HG03139 (cell line): ENCODE data around the gene DBET.
"Not testable (repeated sequence)": the region's sequence is repeated elsewhere in the genome, so short reads cannot be mapped to it uniquely, and the experiment has no call there.

Experiments used
- ATAC-seq: cut with Tn5 transposase; IDR thresholded peaks from one replicate; pipeline ENCODE4 v1.9.1; 2021; ENCODE audit not compliant: unreplicated experiment

DBET gene

DNA sequence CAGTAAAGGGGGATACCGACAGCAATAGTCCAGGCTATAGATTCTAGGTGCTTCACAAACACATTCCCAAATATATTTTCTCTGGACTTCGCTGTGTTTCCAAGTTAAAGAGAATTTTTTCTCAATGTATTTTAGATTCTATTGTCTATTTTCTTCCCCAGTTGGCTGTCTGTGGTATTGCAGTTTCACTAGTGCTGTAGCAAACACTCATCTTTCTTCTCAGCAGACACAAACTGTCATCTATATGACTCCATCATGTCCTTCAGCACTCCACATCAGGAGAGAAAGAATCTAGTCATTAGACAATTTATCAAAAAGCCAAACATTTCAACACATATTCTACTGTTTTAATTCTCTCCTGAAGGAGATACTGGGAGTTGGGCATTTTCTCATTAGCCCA lies at the start of gene DBET:
Gene DBET (plus strand): TSS at position 161 of the 400 bp plus-strand sequence.
- ATAC-seq = not testable (repeated sequence)

DNA sequence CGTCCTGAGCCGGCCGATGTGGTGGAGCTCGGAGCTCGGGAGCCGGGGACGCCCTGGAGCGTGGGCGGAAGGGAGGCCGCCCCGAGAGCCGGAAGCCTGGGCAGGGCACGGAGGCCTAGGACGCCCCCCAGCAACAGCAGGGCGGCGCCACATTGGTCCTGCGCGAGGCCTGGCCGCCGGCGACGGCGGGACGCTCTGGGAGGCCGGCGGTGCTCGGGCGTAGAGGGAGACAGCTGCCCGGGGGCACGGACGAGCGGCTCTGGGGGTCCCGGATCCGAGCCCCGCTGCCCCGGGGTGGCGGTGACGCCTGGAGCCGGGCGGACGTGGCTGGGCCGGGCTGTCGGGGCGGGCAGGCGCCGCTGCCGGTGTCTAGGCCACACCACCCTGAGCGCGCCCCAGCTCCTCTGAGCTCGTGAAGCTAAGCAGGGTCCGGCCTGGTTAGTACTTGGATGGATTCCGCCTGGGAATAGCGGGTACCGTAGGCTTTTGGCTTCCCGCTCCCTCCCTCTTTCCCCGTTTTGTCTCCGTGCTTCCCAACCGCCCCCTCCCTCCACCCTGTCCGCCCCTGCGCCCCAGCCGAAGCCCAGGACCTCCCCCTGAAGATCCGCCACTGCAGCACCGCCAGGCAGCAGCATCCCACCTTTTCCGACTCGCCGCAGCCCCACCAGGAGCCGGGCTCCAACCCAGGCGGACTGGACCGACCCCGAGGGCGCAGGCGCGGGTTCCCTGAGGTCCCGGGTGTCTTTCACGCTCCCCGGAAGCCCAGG lies 49.3 kb upstream of the DBET start:
- no peak for ATAC-seq

DNA sequence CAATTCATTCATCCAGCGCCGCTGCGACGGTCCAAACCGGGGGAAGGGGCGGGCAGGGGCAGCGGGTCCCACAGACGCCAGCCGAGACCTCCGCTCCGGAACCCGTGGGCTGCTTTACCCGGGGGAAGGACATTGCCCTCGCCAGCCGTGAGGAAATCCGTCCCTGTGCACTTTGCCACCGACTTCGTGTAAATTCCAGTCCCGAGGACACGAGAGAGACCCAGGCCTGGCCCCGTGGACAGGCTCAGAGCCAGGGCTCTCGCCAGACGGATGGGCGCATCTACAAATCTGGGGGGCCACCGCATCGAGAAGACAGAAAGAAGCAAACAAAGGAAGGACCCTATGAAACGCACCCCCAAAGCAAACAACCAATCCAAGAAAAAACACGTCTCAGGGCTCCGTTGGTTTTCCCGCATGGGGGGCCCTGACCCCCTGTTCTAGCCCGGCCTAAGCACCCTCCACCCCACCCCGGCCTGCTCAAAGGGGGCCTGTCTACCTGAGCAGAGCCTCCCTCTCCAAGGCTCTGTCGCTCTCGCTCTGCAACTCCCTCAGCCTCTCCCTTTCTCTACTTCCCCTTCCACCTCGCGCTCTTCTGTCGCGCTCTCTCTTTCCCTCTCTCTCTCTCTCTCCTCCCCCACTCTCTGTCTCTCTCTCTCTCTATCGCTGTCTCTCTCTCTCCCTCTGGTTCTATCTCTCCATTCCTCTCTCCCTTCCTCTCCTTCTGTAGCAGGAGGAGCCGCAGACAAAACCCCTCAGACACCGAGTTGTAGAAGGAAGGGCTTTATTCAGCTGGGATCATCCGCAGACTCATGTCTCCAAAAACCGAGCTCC lies 48.5 kb upstream of the DBET start:
- ATAC-seq = no peak

DNA sequence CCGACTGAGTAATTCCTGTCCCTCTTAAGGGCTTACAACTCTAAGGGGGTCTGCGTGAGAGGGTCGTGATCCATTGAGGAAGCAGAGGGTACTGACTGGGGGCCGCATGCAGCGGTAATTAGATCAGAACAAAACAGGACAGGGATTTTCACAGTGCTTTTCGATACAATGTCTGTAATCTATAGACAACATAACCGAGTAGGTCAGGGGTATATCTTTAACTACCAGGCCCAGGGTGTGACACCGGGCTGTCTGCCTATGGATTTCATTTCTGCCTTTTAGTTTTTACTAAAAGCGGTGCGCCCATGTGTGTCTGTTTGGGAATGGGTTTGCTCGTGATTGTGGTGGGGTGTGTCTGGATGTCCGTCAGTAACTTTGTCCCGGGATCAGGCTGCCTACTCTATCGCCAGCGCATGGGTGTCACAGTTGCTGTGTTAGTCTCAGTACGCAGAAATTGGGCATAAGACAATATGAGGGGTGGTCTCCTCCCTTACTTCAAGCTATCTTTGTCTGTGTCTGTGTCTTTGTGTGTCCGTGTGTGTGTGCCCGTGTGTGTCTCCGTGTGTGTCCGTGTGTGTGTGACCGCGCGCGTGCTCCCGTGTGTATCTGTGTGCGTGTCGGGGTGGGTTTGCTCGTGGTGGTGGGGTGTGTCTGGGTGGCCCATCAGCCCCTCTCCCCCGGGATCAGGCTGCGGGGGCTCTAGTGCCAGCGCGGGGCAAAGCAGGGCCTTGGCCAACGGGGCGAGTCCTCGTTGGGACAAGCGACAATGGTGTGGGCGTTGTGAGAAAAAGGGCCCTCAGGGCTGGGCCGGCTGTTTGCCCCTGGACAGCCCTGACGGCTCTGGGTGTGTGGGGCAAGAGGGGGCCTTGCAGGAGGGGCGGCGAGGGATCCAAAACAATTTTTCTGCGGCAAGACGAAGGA lies 47.7 kb upstream of the DBET start:
- ATAC-seq = no peak

- ATAC-seq = no peak
Measured at GRCh38 chr4:190017357-190018200, 46.7 kb upstream of the DBET start.

GRCh38 chr4:190018201-190018920 lies 45.9 kb upstream of the DBET start:
- ATAC-seq = no peak

DNA sequence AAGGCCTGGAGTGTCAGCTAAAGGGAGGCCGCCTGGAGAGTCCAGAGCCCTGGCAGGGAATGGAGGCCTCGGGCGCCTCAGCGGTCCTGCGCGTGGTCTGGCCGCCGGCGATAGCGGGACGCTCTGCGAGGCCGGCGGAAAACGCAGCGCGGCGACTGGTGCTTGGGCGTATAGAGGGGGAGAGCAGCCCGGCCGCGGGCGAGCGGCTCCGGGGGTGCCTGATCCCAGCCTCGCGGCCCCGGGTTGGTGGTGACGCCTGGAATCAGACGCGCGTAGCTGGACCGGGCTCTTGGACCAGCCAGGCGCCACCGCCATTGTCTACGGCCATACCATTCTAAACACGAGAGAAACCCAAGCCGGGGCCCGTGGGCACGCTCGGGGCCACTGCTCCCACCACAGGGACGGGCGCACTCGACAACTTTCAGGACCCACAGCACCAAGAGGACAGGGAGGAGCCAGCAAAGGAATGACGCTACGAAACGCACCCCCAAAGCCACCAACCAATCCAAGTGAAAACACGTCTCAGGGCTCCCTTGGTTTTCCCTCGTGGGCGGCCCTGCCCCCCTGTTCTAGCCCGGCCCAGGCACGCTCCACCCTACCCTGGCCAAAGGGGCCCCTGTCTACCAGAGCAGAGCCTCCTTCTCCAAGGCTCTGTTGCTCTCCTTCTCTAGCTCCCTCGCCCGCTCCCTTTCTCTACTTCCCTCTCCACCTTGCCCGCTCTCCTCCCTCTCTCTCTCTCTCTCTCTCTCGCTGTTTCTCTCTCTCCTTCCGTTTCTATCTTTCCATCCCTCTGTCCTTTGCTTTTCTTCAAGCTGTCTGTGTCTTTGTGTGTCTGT lies 45.1 kb upstream of the DBET start:
- no peak for ATAC-seq

DNA sequence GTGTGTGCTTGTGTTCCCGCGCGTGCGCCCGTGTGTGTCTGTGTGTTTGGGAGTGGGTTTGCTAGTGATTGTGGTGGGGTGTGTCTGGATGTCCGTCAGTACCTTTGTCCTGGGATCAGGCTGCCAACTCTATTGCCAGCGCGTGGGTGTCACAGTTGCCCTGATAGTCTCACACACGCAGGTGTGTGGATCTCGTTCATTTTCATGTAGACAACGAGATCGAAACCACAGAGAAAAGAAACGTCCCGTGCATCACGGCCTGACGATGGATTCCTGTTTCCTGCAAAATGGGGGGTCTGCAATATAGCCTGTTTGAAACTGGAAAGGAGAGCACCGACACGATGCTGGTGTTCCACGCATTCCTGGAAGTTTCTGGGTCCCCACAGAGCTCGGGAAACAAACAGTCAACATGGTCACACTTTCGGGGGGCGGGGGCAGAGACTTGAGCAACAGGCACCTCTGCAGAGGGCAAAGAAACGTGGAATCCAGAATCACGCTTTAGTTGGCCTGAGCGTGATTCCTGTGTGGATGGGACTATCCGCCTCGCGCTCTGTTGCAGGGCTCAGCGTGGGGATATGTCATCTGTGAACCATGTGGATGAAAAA lies 44.3 kb upstream of the DBET start:
- not testable (repeated sequence) for ATAC-seq

DNA sequence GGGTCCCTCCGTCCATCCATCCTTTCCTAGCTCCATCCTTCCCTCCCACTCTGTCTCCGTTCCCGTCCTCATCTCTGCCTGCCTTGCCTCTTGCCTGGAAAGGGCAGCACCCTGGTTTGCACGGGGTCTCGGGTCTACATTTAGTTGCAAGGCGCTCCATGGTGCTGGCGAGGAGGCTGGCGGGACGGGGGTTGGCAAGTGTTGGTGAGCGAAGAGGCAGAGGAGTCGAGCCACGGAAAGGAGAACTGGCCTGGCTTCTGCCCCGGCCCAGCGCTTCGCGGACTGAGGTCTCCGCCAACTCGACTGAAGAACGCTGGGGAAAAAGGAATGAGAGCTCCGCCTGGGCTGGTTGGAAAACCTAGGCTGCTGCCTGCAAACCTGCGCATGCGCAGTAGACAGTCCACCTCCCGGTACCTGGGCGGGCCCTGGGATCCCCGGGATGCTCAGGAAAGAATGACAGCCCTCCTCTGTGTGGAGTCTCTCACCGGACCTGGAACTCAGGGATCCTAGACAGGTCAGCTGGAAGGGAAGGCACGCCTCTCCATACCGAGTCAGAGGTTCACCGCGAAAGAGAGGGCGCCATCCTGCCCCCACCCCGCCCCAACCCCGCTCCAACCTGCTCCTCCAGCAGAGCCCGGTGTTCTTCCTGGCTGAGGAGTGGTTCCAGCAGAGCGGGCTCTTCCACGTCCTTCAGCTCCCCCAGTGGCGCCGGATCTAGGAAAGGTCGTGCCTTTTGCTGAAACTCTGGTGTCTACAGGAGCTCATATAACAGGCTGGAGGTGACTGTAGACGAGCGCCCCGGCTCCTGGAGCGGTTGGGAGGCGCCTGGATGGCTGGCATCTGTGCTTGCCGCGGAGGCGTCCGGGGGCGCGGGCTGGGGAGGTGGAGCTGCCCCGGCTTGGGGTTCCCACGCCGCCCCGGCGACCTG lies 43.2 kb upstream of the DBET start:
- ATAC-seq = no peak

DNA sequence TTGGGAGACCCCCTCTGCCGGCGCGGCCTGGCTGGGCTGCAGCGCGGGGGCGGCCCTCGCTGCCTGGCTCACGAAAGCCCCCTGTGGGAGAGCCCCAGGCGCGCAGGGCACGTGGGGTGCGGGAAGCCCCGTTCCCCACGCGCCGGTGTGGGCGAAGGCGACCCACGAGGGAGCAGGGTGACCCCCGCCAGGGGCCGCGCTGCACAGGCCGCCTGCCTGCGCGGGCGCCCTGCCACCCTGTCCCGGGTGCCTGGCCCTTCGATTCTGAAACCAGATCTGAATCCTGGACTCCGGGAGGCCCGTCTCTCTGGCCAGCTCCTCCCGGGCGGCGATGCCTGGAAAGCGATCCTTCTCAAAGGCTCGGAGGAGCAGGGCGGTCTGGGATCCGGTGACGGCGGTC lies 42.3 kb upstream of the DBET start:
- ATAC-seq = not testable (repeated sequence)

DNA sequence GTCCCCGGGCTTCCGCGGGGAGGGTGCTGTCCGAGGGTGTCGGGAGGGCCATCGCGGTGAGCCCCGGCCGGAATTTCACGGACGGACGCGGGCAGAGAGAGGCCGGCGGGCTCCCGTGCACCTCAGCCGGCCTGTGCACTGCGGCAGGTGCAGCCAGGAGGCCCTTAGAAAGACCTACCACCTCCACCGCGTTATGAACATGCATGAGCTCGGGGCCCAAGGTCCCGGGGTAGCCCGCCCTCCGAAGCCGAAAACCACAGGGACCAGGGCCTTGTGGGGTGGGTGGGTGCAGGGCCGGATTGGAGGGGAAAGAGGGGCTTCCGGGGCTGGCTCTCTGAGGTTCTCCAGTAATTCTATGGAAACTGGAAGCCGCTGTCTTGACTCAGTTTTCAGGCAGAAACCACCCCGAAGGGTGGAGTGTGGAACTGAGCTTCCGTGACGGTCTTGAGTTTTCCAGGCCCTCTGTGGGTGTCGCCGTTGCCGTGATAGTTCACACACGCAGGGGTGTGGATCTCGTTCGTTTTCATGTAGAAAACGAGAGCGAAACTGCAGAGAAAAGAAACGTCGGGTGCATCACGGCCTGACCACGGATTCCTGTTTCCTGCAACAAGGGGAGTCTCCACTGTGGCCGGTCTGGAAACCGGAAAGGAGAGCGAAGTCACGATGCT lies 41.6 kb upstream of the DBET start:
- not testable (repeated sequence) for ATAC-seq

DNA sequence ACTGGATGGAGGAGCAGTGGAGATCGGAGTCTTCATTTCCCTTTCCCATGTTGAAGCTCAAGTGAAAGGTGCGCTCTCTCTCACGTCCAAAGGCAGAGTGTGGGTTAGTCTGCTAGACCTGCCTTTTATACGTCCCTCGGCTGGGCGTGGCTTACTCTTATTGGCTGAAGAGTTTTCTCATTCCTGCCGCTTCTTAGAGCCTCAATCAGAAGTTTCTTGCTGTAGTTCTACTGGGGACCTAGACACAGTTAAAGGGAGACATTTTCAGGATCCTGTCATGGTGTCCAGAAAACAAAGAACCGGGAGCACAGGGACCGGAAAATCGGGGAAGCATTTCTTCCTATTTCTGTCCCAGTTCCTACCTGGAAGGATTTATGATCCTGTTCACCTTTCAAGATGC lies 37.1 kb upstream of the DBET start, which contains the start of gene FRG2:
Gene FRG2 (minus strand): TSS at position 101 of the 400 bp plus-strand sequence. CDS start 52 bp downstream, at position 49.
- ATAC-seq = not testable (repeated sequence)

DNA sequence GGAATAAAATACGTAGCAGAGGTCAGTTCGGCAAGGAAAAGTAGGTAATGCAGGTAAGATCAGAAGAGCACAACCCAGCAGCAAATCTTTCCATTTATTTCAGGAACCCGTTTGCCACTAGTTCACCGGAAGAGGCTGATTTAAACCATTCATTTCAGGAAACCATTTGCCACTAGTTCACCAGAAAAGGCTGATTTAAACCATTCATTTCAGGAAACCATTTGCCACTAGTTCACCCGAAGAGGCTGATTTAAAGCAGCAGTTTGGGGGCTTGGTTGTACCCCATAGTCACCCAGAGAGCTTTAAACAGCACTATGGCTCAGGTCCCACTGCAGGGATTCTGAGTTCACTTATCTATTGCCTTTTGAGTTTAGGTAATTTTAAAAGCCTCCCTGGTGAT lies 33.0 kb upstream of the DBET start:
- ATAC-seq = not testable (repeated sequence)

- not testable (repeated sequence) for ATAC-seq
Measured at GRCh38 chr4:190037704-190038388, 26.5 kb upstream of the DBET start.

- ATAC-seq = not testable (repeated sequence)
Measured at GRCh38 chr4:190040873-190041272, 23.4 kb upstream of the DBET start.

GRCh38 chr4:190047627-190048026 lies 16.7 kb upstream of the DBET start:
- not testable (repeated sequence) for ATAC-seq
